GM12864 (cell line): ENCODE results near the gene COLGALT1.

Experiments
- DNase-seq: peaks from one replicate; pipeline ENCODE4 v3.0.0-alpha.2; 2011; ENCODE audit warnings: low read depth
- H3K4me3 ChIP-seq: 2 replicates; pipeline ENCODE4 v1.5.1; 2011; ENCODE audit warnings: mild to moderate bottlenecking, low read depth, low read length, control low read depth
- CTCF ChIP-seq: IDR thresholded peaks from 2 replicates; pipeline ENCODE4 v1.5.1; 2011; ENCODE audit warnings: low read depth, mild to moderate bottlenecking, moderate library complexity, low read length, control low read depth, inconsistent platforms; ENCODE audit errors: missing control alignments

Gene COLGALT1

GRCh38 chr19:17542042-17542441 is 13.4 kb upstream of the COLGALT1 start:
- no peak for DNase-seq
- H3K4me3 ChIP-seq, result no peak overlapping the region

DNA sequence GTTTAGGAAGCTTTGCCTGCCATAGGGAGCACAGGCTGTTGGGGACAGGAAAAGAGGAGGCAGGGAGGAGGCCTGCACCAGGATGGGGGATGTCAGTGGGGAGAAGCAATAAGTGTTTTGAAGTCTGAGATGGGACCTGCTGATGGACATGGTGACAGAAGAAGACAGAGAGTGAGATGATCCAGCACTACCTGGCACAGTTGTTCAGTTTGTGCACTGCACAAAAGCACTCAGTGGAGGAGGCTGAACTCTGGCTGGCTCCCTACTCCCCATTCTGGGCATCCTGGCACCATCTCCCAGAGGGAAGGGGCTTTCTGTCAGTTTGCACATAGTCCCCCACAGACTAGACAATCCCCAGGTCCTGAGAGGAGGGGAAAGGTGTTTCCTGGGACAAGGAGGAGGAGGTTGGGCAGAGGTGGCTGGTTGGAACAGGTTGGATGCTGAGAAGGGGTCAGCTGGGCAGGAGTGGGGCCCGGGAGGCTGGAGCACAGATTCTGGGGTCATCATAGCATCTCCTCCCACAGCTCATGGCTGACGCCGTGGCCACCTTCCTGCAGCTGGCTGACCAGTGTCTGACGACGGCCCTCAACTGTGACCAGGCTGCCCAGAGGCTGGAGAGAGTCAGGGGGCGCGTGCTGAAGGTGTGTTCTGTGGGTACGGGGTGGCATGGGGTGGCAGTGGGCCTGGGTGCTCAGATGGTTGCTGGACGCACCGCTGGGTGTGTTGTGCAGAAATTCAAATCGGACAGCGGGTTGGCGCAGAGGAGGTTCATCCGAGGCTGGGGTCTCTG is 12.5 kb upstream of the COLGALT1 start:
- H3K4me3 ChIP-seq, result no peak overlapping the region
- DNase-seq, result no peak
- TF ChIP-seq CTCF, result no peak

More at GRCh38 chr19:17542042-17542441, 13.4 kb upstream of the COLGALT1 start:
- no peak for TF ChIP-seq CTCF

- no peak overlapping the region for H3K4me3 ChIP-seq
- TF ChIP-seq CTCF, result no peak
- DNase-seq, result no peak
Observed at GRCh38 chr19:17543986-17544385, 11.5 kb upstream of the COLGALT1 start.

- no peak overlapping the region for H3K4me3 ChIP-seq
- no peak for TF ChIP-seq CTCF
- no peak for DNase-seq
Observed at GRCh38 chr19:17544418-17544817, 11.0 kb upstream of the COLGALT1 start.

DNA sequence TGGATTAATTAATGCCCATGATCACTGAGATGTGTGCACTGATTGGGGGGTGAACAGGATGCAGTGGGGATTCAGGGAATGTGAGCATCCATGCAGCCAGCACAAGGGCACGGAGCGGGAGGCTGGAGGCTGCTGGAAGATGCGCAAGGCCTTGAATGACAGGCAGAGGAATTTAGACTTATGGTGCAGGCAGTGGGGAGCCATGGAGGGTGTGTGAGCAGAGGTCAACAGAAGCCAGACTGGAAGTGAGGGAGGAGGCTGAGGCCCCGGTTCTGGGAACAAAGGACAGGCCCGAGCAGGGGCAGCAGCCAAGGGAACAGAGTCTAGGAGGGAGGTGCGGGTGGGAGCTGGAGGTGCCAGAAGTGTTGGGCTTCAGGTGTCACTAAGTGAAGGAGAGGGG is 7.3 kb upstream of the COLGALT1 start:
- DNase-seq, result no peak
- H3K4me3 ChIP-seq, result no peak overlapping the region
- TF ChIP-seq CTCF, result no peak

- no peak for TF ChIP-seq CTCF
- no peak overlapping the region for H3K4me3 ChIP-seq
- DNase-seq, result no peak
Observed at GRCh38 chr19:17549085-17549740, 6.2 kb upstream of the COLGALT1 start.
